IPS DF 4.7 (cell line): ENCODE results near the gene LMOD2.
"Not testable (repeated sequence)": the region's sequence is repeated elsewhere in the genome, so short reads cannot be mapped to it uniquely, and the experiment has no call there.

Experiments
- DNase-seq: peaks from one replicate; pipeline ENCODE4 v3.0.0-alpha.2; 2013; ENCODE audit warnings: low spot score; ENCODE audit errors: extremely low read depth

The LMOD2 gene, protein sequence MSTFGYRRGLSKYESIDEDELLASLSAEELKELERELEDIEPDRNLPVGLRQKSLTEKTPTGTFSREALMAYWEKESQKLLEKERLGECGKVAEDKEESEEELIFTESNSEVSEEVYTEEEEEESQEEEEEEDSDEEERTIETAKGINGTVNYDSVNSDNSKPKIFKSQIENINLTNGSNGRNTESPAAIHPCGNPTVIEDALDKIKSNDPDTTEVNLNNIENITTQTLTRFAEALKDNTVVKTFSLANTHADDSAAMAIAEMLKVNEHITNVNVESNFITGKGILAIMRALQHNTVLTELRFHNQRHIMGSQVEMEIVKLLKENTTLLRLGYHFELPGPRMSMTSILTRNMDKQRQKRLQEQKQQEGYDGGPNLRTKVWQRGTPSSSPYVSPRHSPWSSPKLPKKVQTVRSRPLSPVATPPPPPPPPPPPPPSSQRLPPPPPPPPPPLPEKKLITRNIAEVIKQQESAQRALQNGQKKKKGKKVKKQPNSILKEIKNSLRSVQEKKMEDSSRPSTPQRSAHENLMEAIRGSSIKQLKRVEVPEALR

DNA sequence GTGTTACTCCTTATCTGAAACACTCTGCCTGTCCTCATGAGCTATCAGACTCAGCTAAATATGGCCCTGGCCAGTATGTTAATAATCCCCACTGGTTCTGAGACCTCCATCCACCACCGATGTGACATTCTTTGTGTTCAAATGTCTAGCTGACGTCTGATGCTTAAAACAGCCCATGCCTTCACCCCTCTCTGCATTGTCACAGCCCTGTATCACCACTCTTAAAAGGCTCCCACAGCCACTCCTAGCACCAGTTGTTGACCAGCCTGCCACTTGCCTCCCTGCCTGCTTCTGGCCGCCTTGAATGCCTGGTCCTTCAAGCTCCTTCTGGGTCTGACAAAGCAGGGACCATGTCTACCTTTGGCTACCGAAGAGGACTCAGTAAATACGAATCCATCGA is at the start of gene LMOD2:
Gene LMOD2, plus strand, starts transcription at position 253 of the 400 bp plus-strand sequence. Its CDS starts 98 bp downstream, at position 351.
- DNase-seq = no peak

DNA sequence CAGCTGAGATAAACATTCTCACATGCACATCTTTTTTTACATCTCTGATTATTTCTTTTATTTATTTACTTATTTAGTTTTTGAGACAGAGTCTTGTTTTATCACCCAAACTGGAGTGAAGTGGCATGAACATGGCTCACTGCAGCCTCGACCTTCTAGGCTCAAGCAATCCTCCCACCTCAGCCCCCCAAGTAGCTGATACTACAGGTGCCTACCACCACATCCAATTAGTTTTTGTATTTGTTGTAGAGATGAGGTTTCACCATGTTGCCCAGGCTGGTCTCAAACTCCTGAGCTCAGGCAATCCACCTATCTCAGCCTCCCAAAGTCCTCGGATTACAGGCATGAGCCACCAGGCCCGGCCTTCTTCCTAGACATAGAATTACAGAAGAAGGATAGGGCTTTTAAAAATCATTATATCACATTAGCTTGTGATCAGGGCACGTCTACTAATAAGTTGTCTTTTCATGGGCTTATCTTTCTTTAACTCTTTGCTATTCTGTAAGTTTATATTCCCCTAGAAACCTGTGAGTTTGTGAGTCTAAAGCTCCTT is 48.2 kb upstream of the LMOD2 start:
- DNase-seq = no peak

- no peak for DNase-seq
These were observed 46.4 kb upstream of the LMOD2 start for GRCh38 chr7:123608991-123609882.

GRCh38 chr7:123609883-123610239 is 45.8 kb upstream of the LMOD2 start:
- DNase-seq = no peak

DNA sequence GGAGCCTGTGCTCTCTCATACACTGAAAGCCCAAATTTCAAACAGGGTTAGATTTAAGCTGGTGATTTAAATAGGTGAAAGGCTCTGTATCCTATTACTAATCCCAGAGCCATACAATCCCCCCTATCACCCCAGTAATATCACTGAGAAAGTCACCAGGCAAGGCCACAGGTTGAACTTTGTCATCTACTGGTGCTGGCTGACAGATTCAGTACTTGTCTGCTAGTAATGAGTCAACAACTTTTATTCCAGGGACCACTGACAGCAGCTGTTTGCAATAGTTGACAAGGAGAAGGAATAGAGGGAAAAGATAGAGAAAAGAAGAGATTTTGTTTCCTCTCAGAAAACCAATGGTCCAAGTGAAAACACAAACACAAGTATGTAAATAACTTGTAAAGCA is 43.6 kb upstream of the LMOD2 start:
- DNase-seq = no peak

GRCh38 chr7:123615344-123615743 is 40.3 kb upstream of the LMOD2 start:
- no peak for DNase-seq

DNA sequence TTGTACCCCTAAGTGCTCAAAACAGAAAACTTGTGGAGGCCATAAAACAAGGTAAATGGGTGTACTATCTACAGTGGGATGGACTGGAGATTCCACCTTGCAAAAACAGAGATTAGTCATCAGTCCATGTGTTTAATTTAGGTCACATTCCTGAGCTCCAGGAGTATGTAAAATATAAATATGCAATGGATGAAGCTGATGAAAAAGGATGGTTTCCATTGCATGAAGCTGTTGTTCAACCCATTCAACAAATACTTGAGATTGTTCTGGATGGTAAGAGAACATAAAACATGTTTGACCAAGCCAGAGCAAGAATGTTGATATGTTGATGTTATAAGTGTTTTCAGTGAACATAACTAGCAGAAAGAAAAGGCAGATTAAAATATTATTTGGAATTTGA is 39.4 kb upstream of the LMOD2 start:
- DNase-seq = no peak

DNA sequence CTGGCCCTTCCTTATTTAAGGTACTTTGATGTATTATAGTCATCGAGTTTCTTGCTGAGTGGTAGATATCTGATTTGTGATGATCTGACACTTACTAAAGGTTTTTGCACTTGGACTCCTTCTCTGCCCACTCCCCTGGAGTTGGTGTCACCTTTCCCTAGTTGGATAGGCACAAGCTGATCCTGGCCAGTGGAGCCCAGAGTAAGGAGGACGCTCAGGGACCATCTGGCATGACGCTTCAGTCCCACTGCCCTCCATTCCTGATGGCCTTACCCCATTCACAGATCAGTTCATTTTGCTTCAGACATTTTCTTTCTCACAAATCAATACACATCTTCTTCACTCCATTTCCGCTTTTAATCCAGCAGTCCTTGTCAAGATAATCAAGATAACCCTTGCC is 34.0 kb upstream of the LMOD2 start:
- DNase-seq = no peak

DNA sequence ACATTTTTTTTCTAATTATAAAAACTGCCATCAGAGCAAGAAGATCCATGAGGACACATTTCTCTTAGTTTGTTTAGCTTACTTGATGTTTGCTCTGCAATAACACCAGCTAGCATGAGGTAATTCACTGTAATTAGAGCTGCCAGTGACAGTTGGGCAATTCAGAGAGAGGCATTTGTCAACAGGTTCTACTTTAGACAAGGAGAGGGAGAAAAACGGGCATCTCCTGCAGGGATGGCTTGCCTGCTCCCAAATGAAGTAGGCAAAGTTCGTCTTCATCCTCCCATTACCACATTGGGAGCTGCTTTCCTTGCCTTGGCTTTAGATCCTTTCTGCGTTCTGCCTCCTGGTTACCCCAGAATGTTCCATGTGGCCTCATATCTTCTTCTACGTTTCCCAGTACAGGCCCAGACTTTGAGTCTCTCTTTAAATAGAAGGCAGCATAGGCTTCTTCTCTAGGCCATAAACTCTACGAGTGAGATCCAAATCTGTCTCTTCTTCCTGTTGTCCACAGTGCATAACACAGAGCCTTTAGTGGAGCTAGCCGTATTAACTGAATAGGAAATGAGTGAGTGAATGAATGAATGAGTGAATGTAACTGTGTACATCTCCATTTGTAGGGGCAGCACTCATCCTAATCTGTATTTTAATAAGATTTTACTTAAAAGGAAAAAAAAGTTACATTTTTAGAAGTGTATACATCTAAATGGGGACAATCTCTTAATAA is 32.8 kb upstream of the LMOD2 start:
- no peak for DNase-seq

DNA sequence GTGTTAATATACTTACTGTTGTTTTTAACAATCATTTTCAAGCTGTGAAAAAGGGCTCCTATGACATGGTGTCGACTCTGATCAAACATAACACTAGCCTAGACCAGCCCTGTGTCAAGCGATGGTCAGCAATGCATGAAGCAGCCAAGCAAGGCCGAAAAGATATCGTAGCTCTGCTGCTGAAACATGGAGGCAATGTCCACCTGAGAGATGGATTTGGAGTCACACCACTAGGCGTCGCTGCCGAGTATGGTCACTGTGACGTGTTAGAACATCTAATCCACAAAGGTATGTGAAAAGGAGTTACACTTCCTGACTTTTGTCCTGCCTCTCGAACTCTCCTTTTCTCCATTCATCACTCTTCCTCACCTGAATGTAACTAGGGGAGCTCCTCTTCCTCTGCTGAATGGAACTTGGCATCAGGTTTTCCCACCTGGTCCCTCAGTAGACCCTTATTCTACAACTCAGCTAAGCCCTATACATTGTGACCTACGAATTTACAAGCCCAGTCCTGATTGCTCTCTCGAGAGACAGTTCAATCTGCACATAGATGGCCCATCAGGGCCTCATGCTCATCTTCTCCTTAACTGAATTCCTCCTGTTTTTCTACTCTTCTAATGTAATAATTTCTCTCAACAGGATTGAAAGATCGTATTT is 31.0 kb upstream of the LMOD2 start:
- DNase-seq = peak; percentile 87

DNA sequence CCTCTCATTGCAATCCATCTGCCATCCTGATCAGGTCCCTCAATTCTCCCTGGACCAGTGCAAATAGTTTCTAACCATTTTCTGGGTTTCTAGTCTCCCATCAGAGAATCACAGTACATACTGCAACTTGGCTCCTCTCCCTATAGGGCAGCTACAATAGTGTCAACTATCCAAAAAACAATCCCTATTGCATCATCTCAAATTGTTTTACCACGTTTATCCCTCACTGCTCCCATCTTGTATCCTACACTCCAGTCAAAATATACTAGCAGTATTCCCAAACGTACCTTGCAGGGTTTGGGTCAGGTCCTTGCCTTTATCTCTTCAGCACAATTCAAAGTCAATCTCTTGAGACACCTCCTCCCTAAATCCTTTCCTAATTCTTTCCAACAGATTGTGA is 30.4 kb upstream of the LMOD2 start:
- DNase-seq = no peak

DNA sequence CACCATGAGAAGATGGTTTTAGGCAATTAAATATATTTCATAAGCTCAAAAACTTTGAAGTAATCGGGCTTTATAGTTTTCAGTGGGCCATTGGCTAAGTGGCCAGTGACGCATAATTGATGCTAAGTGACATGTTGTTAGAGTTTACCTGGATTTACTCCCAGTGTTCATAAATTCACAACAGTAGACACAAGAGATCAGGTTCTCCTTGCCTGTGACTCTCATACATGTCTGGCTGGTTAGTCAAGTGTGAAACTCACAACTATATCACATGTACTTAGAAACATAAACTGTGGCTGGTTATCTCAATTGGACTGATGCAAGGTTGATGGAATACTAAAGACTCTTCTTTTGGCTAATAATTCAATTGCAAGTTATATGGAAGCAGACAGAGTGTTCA is 27.8 kb upstream of the LMOD2 start:
- DNase-seq = no peak

- DNase-seq = no peak
These were observed 26.8 kb upstream of the LMOD2 start for GRCh38 chr7:123628829-123629228.

DNA sequence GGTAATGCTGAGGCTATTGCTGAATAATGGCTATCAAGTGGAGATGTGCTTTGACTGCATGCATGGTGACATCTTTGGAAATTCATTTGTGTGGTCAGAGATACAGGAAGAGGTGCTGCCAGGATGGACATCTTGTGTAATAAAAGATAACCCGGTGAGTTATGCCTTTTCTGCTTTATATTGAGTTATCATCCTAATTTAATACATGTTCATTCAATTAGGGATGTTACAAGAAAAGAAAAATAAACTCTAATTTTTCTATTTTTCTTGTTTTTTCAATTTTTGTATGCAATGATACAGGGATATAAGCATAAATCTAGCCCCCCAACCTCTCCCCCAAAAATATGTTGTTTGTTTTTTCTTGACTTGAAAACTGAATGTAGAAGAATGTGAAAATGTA is 26.4 kb upstream of the LMOD2 start:
- no peak for DNase-seq

- no peak for DNase-seq
These were observed 22.9 kb upstream of the LMOD2 start for GRCh38 chr7:123632808-123633207.

DNA sequence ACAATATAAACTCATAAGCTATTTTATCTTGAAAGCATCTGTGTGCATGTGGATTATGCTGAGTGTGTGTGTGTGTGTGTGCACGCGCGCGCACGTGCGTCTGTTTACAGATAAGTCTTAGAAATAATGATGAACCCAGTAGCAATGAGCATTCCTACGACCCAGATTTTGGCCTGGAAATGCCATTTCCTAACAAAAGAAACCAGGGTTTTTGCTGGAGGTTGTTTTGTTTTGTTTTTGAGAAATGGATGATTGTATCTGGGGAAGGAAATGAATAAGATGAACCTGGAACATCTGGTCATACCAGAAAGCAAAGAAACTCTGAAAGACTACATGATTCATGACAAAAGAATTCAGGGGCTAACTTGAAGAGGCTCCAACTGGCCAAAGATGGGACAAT is 22.1 kb upstream of the LMOD2 start:
- no peak for DNase-seq

GRCh38 chr7:123634011-123634573 is 21.6 kb upstream of the LMOD2 start:
- not testable (repeated sequence) for DNase-seq

- no peak for DNase-seq
These were observed 19.9 kb upstream of the LMOD2 start for GRCh38 chr7:123635551-123636359.

DNA sequence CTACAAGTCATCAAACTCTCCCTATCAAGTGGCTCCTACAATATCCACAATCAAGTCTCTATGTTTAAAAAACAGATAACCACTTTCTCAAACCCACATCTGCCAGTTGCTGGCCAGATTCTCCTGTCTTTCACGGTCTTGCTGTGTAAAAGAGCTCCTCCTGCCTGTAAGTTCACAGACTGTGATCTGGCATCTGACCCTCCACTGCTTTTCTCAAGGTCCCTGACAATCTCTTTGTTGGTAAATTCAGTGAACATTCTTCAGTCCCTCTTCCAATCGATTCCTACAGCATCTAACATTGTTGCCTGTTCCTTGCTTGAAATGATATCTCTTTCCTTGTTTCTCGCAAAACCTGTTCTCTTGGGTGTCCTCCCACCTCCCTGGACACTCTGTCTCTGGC is 18.5 kb upstream of the LMOD2 start:
- DNase-seq = no peak

DNA sequence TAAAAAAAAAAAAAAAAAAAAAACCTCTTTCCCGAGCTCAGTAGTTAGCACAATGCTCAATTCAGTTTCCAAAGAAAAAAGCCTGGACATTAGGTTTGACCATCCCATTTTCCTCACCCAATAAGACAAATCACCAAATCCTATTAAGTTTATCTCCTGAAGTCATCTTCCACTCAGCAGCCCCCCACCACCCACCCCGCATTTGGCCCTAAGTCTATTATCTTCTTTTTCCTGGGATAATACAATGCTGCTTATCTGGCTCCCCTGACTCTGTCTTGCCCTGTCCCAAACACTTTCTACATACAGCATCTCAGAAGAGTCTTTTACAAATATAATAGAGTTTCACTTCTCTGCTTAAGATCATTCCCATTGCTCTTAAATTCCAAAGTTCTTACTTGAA is 17.8 kb upstream of the LMOD2 start:
- no peak for DNase-seq
